NCI-H146 (cell line): ENCODE measurements around the gene KCNMB1.

ENCODE experiments used
- DNase-seq: peaks from one replicate; lab custom pipeline; 2025; lab: John Stamatoyannopoulos, UW

KCNMB1 gene

DNA sequence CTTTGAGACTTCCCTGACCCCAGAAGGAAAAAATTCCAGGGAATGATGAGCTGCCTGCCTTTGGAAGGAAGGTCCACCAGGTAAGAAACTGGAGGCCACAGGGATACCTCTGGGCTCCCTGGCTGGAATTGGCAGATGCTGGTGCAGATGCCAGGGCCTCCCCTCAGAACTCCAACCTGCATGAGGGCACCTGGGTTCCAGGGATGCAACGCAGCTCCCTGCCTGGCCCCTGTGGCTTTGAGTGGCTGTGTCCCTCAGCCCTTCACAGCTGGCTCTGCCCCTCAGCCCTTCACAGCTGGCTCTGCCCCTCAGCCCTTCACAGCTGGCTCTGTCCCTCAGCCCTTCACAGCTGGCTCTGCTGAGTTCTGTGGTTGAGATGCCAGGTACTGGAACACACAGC lies 13.9 kb downstream of the KCNMB1 start:
- no peak for DNase-seq

DNA sequence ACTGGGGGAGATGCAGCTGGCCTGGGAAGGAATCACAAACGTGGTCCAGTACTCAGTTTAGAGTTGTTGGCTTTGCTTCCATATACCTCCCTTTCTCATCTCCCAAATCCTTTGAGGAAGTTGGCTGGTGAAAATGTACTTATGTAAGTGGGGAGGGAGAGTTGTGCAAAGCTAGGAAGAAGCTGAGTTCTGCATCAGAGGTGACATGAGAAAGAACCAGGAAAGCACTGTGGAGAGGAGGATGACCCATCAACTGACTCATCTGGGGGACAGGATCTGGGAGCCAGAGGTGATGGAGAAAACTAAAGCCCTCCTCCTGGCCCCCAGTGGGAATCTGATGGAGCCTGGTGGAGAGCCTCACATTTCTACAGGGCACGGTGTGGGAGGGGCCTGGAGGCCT lies 16.2 kb downstream of the KCNMB1 start:
- no peak for DNase-seq

GRCh38 chr5:170368586-170368985 lies 20.6 kb downstream of the KCNMB1 start:
- DNase-seq, result no peak

GRCh38 chr5:170366276-170366675 lies 22.9 kb downstream of the KCNMB1 start:
- no peak for DNase-seq

DNA sequence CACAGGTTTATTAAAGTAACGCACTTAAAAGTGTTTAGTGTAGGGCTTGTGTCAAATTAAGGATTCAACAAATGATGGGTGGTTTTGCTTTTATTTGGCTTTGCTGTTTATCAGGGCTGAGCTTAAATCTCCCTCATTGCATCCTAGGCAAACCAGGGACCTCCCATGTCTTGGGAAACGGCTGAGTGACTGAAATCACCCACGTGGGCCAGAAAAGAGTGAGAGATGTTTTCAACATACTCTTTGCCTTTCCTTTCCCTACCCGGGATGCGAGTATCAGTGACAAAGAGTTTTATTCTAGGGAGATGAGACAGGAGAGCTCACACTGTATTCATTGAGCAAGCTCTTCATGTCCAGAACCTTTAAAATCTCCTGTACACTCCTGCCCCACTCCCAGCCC lies 23.3 kb downstream of the KCNMB1 start:
- DNase-seq, result no peak

DNA sequence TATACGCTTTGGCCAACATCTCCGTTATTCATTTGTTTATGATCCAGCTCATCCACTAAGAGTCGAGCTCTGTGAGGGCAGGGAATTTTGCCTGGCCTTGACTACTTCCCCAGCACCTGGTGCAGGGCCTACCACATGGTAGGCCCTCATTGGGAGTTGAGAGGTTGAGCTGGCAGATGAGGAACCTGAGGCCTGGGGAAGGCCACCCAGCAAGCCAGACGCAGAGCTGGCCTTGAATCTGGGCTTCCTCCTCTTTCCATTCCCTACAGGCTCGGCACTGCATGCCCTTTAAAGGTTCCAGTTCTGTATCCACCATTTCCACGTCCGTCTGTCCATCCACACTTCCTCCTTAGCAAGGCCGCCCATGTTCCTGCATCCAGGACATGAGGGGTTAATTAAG lies 24.2 kb downstream of the KCNMB1 start:
- DNase-seq, result no peak

DNA sequence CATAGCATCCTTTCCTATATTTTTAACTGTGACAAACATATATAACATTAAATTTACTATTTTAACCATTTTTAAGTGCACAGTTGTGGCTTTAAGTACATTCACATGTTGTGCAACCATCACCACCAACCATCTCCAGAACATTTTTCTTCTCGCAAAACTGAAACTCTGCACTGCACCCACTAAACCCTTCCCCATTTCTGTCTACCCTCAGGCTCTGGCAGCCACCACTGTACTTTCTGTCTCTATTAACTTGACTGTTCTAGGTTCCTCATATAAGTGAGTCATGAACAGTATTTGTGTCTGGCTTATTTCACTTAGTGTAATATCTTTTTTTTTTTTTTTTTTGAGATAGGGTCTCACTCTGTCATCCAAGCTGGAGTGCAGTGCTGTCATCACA lies 25.5 kb downstream of the KCNMB1 start:
- no peak for DNase-seq

DNA sequence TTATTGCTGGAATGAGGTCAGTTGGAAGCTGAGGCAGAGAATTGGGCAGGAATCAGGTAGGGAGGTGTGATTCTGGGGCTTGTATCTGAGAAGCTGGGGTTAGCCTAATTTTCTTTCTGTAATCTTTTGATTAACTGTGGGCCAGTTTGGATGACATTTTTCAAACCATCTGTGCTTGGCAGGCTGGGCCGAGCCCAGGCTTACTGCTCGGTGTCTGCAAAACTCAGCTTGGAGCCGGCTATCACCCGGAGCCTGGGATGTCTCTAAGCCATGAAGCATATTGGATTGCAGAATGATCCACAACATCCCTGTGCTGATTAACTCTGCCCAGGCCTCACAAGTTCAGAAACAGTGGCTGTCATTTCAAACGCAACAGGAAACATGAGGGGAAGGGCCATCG lies 26.5 kb downstream of the KCNMB1 start:
- DNase-seq, result no peak

GRCh38 chr5:170362102-170362501 lies 27.1 kb downstream of the KCNMB1 start:
- no peak for DNase-seq

DNA sequence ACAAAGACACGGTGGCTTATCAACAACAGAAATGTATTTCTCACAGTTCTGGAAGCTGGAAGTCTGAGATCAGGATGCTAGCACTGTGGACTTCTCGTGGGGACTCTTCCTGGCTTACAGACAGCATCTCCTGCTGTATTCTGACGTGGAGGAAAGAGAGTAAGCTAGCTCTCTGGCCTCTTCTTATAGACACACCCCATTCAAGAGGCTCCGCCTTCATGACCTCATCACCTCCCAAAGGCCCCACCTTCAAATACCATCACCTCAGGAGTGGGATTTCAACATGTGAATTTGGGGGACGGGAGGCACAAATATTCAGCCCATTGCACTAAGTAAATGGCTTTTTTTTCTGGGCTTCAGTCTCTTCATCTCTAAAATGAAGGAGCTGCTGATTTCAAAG lies 27.6 kb downstream of the KCNMB1 start:
- DNase-seq, result no peak

DNA sequence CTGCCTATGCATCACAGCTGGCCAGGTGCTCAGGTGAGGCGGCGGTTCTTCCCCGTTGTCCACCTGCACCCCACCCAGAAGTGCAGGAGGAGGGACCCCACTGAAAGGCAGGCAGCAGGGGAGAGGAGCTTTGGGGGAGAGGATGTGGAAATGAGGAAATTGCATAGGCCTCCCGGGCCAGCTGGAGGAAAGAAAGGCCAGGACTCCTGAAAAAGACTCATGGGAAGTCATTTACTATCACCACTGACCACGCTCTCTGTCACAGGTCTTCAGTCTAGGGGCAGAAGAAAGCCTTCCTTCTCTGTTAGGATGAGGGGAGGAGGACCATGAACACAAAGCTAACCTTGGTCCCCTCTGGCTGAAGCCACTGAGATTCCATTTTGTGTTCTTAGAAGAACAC lies 28.1 kb downstream of the KCNMB1 start:
- DNase-seq, result no peak

DNA sequence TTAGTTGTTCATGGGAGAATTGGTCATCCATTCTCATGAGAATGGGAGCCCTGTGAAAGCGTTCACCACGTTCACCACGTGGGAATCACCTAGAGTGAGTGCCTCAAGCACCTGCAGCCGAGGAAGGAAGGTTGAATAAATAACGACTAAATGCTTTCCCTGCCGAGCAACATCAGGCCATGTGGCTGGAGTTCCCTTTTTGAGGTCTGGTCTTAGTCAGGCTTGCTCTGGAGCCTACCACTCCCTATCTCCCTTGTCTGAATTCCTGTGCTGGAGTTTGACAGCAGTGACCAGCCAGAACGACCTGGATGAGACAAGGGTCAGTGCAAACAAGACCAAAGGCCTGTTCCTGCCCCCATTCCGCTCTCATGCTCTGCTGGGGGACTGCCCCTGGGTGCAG lies 28.5 kb downstream of the KCNMB1 start:
- no peak for DNase-seq

DNA sequence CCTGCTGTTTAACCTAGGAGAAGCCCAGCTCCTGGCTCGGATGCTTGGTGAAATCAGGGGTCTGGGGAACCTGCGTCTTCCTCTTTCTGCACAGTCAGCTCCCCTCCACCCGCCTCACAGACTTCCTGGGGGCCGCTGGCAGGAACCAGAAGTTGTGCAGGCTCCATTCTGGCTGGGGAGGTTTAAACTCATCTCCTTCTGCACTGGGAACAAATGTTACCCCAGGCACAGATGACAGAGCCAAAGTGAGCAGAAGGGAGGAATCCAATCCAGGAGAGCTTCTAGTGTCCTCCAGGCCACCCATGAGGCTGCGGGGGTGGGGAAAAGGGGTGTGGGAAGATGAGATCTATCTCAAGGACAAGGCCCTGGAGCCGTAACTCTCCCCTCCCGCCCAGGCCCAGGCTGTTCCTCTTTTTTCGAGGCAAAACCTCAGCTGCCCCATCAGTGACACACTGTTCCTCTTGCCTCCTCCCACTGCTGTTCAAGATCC lies 31.2 kb downstream of the KCNMB1 start:
- no peak for DNase-seq

DNA sequence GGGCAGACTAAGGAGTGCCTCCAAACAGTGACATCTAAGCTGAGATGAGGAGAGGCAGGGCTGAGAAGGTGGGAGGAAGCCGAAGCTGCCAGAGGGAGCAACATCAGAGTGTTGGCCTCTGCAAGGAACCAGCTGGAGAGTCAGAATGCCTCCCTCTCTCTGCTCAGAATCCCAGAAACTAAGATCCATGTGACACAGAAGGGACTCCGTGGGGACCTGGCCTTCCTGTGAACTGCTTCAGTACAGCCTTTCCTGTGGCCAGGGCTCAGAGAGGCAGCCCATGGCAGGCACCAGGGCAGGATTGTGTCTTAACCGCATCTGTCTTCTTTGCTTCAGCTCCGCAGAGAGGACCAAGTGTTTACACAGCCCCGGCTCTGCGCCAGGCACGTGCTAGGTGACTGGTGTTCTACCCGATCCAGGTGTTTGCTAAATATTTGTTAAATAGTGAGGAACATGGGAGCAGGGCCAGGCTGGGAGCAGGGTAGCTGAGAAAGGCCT lies 33.5 kb downstream of the KCNMB1 start:
- no peak for DNase-seq

DNA sequence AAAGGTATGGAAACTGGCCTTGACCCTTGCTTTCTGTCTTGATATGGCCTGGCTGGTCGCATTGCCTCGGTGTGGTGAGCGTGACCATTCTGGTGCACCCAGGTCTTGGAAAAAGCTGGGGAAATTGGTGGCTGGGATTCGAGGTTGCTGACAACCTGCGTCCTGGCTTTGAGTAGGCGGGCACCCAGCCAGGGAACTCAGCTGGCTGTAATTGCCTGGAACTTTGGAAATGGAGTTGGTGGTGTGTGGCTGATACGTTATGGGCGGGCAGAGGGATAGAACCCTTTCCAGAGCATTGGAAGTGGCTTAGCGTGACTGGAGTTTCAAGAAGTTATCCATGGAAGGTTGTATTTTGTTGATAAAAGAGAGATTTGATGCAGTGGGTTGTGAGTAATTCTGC lies 35.2 kb downstream of the KCNMB1 start:
- DNase-seq, result no peak

GRCh38 chr5:170353011-170353761 lies 36.0 kb downstream of the KCNMB1 start:
- no peak for DNase-seq

GRCh38 chr5:170348137-170348633 lies 41.0 kb downstream of the KCNMB1 start:
- DNase-seq, result no peak

DNA sequence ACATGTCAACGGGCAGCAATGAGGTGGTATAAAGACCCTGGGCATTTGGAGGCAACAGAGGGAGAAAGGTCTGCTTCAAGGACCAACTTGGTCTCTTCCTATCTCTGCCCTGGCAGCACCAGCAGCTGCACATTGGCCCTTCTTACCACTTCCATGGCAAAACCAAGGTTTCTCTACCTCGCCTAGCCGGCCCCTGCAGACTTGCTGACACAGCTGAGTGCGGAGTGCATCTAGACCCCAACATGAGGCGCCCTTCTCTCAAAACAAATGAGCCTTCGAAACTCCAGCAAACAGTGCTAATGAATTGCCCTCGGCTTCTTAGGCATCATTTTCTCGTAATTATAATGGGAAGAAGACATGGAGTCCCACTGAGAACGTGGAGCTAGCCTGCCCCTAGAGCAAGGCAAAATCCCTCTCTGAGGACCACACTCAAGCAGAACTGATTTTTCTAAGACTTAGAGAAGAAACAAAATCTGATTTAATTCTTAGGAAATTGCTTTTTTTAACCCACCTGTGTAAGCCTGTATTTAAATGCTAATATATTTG lies 42.1 kb downstream of the KCNMB1 start:
- no peak for DNase-seq

DNA sequence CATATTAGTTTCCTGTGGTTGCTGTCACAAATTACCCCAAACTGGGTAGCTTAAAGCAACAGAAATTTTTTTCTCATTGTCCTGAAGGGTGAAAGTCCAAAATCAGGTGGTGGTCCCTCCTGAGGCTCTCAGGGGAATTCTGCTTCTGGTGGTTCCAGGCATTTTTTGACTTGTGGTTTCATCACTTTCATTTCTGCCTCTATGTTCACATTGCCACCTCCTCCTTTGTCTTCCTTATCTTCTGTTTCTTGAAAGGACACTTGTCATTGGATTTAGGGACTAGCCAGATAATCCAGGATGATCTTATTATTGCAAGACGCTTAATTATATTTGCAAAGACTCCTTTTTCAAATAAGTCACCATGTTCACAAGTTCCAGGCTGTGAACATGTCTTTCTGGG lies 43.2 kb downstream of the KCNMB1 start:
- no peak for DNase-seq

- DNase-seq, result no peak
Measured at GRCh38 chr5:170343177-170343576, 46.0 kb downstream of the KCNMB1 start.

- DNase-seq, result no peak
Measured at GRCh38 chr5:170342153-170342725, 46.9 kb downstream of the KCNMB1 start.

DNA sequence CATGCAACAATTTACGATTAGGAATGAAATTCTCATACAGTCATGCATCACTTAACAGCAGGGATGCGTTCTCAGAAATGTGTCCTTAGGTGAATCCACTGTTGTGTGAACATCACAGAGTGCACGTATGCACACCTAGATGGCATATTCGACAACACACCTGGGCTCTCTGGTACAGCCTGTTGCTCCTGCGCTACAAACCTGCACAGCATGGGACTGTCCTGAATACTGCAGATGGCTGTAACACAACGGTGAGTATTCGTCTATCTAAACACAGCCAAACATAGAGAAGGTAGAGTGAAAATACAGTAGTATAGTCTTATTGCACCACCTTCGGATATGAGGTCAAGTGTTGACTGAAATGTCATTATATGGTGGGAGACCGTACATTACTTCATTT lies 47.6 kb downstream of the KCNMB1 start:
- DNase-seq, result no peak

DNA sequence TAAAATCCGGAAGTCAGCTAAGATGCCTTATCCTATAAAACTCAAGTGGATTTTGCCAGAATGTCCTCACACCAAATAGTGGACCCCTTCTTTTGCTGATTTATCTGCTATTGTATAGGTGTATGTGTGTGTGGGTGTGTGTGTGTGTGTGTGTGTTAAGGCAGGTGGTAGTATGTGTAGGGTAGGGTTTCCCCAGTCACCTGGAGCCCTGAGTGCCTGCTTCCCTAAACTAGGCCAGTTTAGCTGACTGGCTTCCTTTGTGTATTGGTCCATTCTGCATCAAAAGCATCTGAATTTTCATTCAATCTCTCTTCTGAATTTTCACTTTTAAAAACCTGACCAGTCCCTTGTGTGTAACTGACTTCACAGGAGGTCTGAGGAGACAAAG lies 49.4 kb downstream of the KCNMB1 start:
- DNase-seq, result peak; percentile 55
